Activated CD4-positive, alpha-beta memory T cell treated with anti-CD3 and anti-CD28 coated beads for 36 hours (primary cell): Measurements from ENCODE around the gene C4orf33. TPM values are rescaled to one million over a fixed set of nuclear protein-coding genes. Genes with fewer than 3 reads are reported as not detected.

Experiments
- CTCF ChIA-PET: fragments of 350-600 bp; sonication (Branson Sonifier 250); formaldehyde crosslinking; loops from one replicate; lab custom pipeline; 2021; ENCODE audit warnings: antibody characterized with exemption, inconsistent platforms; lab: Charles Lee
- POLR2A ChIA-PET: fragments of 350-600 bp; sonication (Branson Sonifier 250); formaldehyde crosslinking; loops from one replicate; lab custom pipeline; 2021; ENCODE audit warnings: antibody characterized with exemption; lab: Charles Lee
- DNase-seq: peaks from one replicate; pipeline ENCODE4 v3.0.0-alpha.2; 2020
- H3K27ac Mint-ChIP-seq: one replicate; pipeline ENCODE4 v1.8.0; 2021; ENCODE audit warnings: mixed read lengths
- H3K27me3 Mint-ChIP-seq: one replicate; pipeline ENCODE4 v1.8.0; 2021; ENCODE audit warnings: mixed read lengths
- H3K36me3 Mint-ChIP-seq: one replicate; pipeline ENCODE4 v1.8.0; 2021; ENCODE audit warnings: mixed read lengths
- H3K4me1 Mint-ChIP-seq: one replicate; pipeline ENCODE4 v1.8.0; 2021; ENCODE audit warnings: low read depth, mixed read lengths
- H3K4me3 Mint-ChIP-seq: one replicate; pipeline ENCODE4 v1.8.0; 2021; ENCODE audit warnings: mild to moderate bottlenecking, mixed read lengths
- H3K9me3 Mint-ChIP-seq: one replicate; pipeline ENCODE4 v1.8.0; 2021; ENCODE audit warnings: mixed read lengths
- intact Hi-C: fragments of 100-400 bp; cut with micrococcal nuclease; formaldehyde crosslinking; loops from one replicate; pipeline ENCODE4 v1.15.1; 2023
- total RNA-seq, 2 experiments: library from RNA; stranded (reverse); gene quantifications; one replicate each; pipeline ENCODE4 v1.2.3, GENCODE V29; 2021

Gene C4orf33
- total RNA-seq, 2 experiments from 2014 or later: 17.1 to 17.6 TPM

- ChIA-PET POLR2A (interaction anchor here (0.5 kb wide), 1 partner anchor 53 kb away, joined by 3 read pairs; no protein-coding TSS in a partner anchor), CTCF (interaction anchor here (0.6 kb wide), 1 partner anchor 9 kb away, joined by 3 read pairs; no protein-coding TSS in a partner anchor)
- intact Hi-C loops: no loop called here
- H3K9me3 Mint-ChIP-seq: peaks cover 4% of the 10 kb centered on the region
- H3K36me3 Mint-ChIP-seq: no peaks in the 10 kb centered on the region
- DNase-seq: no peak
- no peaks in the 10 kb centered on the region for H3K4me1 Mint-ChIP-seq
- H3K4me3 Mint-ChIP-seq: no peak overlapping the region
- peaks cover 3% of the 10 kb centered on the region for H3K27me3 Mint-ChIP-seq
- H3K27ac Mint-ChIP-seq: no peak overlapping the region
Observed at GRCh38 chr4:129136433-129136832, 40.5 kb downstream of the C4orf33 start.

- H3K4me3 Mint-ChIP-seq: no peak overlapping the region
- H3K4me1 Mint-ChIP-seq: no peaks in the 10 kb centered on the region
- H3K36me3 Mint-ChIP-seq: no peaks in the 10 kb centered on the region
- CTCF ChIA-PET: no interaction called here
- H3K27ac Mint-ChIP-seq: no peak overlapping the region
- intact Hi-C loops: no loop called here
- no peak for DNase-seq
- H3K9me3 Mint-ChIP-seq: no peaks in the 10 kb centered on the region
- peaks cover 3% of the 10 kb centered on the region for H3K27me3 Mint-ChIP-seq
- POLR2A ChIA-PET: no interaction called here
Observed at GRCh38 chr4:129138810-129139496, 43.0 kb downstream of the C4orf33 start.

- intact Hi-C loops: no loop called here
- Mint-ChIP-seq H3K27ac (no peak overlapping the region), H3K9me3 (no peaks in the 10 kb centered on the region), H3K36me3 (no peaks in the 10 kb centered on the region), H3K4me1 (no peaks in the 10 kb centered on the region), H3K4me3 (no peak overlapping the region), H3K27me3 (peaks cover 3% of the 10 kb centered on the region)
- ChIA-PET CTCF (no interaction called here), POLR2A (no interaction called here)
- no peak for DNase-seq
Observed at GRCh38 chr4:129140521-129140920, 44.6 kb downstream of the C4orf33 start.

GRCh38 chr4:129143359-129143758 lies 47.4 kb downstream of the C4orf33 start:
- Mint-ChIP-seq H3K4me3 (no peak overlapping the region), H3K36me3 (no peaks in the 10 kb centered on the region), H3K9me3 (no peaks in the 10 kb centered on the region), H3K27me3 (peaks cover 3% of the 10 kb centered on the region), H3K4me1 (no peaks in the 10 kb centered on the region), H3K27ac (no peak overlapping the region)
- POLR2A ChIA-PET: no interaction called here
- CTCF ChIA-PET: no interaction called here
- intact Hi-C loops: no loop called here
- DNase-seq: no peak

- Mint-ChIP-seq H3K4me1 (no peaks in the 10 kb centered on the region), H3K9me3 (no peaks in the 10 kb centered on the region), H3K27ac (no peak overlapping the region), H3K27me3 (peaks cover 3% of the 10 kb centered on the region), H3K36me3 (no peaks in the 10 kb centered on the region), H3K4me3 (no peak overlapping the region)
- DNase-seq: no peak
- intact Hi-C loops: no loop called here
- ChIA-PET CTCF (interaction anchor here (0.6 kb wide), 1 partner anchor 8 kb away, joined by 3 read pairs; no protein-coding TSS in a partner anchor), POLR2A (no interaction called here)
Observed at GRCh38 chr4:129144755-129145206, 48.8 kb downstream of the C4orf33 start.

GRCh38 chr4:129145222-129145730 lies 49.3 kb downstream of the C4orf33 start:
- intact Hi-C loops: no loop called here
- Mint-ChIP-seq H3K4me1 (no peaks in the 10 kb centered on the region), H3K4me3 (no peak overlapping the region), H3K27ac (no peak overlapping the region), H3K36me3 (no peaks in the 10 kb centered on the region), H3K27me3 (peaks cover 3% of the 10 kb centered on the region), H3K9me3 (no peaks in the 10 kb centered on the region)
- no peak for DNase-seq
- ChIA-PET CTCF (interaction anchor here (0.6 to 1.0 kb wide), 2 partner anchors 9 to 364 kb away, joined by 3 read pairs; no protein-coding TSS in a partner anchor), POLR2A (no interaction called here)

GRCh38 chr4:129146639-129147038 lies 50.7 kb downstream of the C4orf33 start:
- DNase-seq: no peak
- H3K27ac Mint-ChIP-seq: no peak overlapping the region
- no peaks in the 10 kb centered on the region for H3K36me3 Mint-ChIP-seq
- ChIA-PET POLR2A (no interaction called here), CTCF (no interaction called here)
- no peaks in the 10 kb centered on the region for H3K27me3 Mint-ChIP-seq
- H3K4me1 Mint-ChIP-seq: no peaks in the 10 kb centered on the region
- no peaks in the 10 kb centered on the region for H3K9me3 Mint-ChIP-seq
- intact Hi-C loops: no loop called here
- H3K4me3 Mint-ChIP-seq: no peak overlapping the region

GRCh38 chr4:129148892-129149291 lies 52.9 kb downstream of the C4orf33 start:
- intact Hi-C loops: no loop called here
- DNase-seq: no peak
- Mint-ChIP-seq H3K36me3 (no peaks in the 10 kb centered on the region), H3K4me1 (no peaks in the 10 kb centered on the region), H3K4me3 (no peak overlapping the region), H3K27ac (no peak overlapping the region), H3K9me3 (no peaks in the 10 kb centered on the region), H3K27me3 (no peaks in the 10 kb centered on the region)
- ChIA-PET CTCF (interaction anchor here (1.1 kb wide), 1 partner anchor 14 kb away, joined by 5 read pairs; no protein-coding TSS in a partner anchor), POLR2A (no interaction called here)

- no peaks in the 10 kb centered on the region for H3K4me1 Mint-ChIP-seq
- H3K9me3 Mint-ChIP-seq: no peaks in the 10 kb centered on the region
- CTCF ChIA-PET: no interaction called here
- H3K27ac Mint-ChIP-seq: no peak overlapping the region
- DNase-seq: no peak
- no peaks in the 10 kb centered on the region for H3K36me3 Mint-ChIP-seq
- H3K27me3 Mint-ChIP-seq: peaks cover 3% of the 10 kb centered on the region
- POLR2A ChIA-PET: no interaction called here
- no peak overlapping the region for H3K4me3 Mint-ChIP-seq
- intact Hi-C loops: no loop called here
Observed at GRCh38 chr4:129149906-129150305, 54.0 kb downstream of the C4orf33 start.

- CTCF ChIA-PET: no interaction called here
- Mint-ChIP-seq H3K9me3 (no peaks in the 10 kb centered on the region), H3K4me3 (no peak overlapping the region), H3K27ac (no peak overlapping the region), H3K27me3 (peaks cover 5% of the 10 kb centered on the region), H3K36me3 (no peaks in the 10 kb centered on the region), H3K4me1 (no peaks in the 10 kb centered on the region)
- POLR2A ChIA-PET: no interaction called here
- intact Hi-C loops: no loop called here
- DNase-seq: no peak
Observed at GRCh38 chr4:129152350-129152749, 56.4 kb downstream of the C4orf33 start.

- intact Hi-C loops: no loop called here
- ChIA-PET POLR2A (no interaction called here), CTCF (no interaction called here)
- H3K27ac Mint-ChIP-seq: no peak overlapping the region
- no peak overlapping the region for H3K4me3 Mint-ChIP-seq
- no peaks in the 10 kb centered on the region for H3K9me3 Mint-ChIP-seq
- no peak for DNase-seq
- peaks cover 7% of the 10 kb centered on the region for H3K27me3 Mint-ChIP-seq
- no peaks in the 10 kb centered on the region for H3K36me3 Mint-ChIP-seq
- no peaks in the 10 kb centered on the region for H3K4me1 Mint-ChIP-seq
Observed at GRCh38 chr4:129153700-129154099, 57.7 kb downstream of the C4orf33 start.

GRCh38 chr4:129162450-129162849 lies 66.5 kb downstream of the C4orf33 start:
- no peak overlapping the region for H3K27ac Mint-ChIP-seq
- H3K36me3 Mint-ChIP-seq: no peaks in the 10 kb centered on the region
- no peak overlapping the region for H3K4me3 Mint-ChIP-seq
- H3K4me1 Mint-ChIP-seq: no peaks in the 10 kb centered on the region
- ChIA-PET POLR2A (no interaction called here), CTCF (interaction anchor here (0.9 kb wide), 1 partner anchor 13 kb away, joined by 5 read pairs; no protein-coding TSS in a partner anchor)
- intact Hi-C loops: no loop called here
- DNase-seq: no peak
- H3K27me3 Mint-ChIP-seq: peaks cover 9% of the 10 kb centered on the region
- no peaks in the 10 kb centered on the region for H3K9me3 Mint-ChIP-seq
